PC-9 (cell line): ENCODE results near the gene NAV3.

Experiments
- EZH2 ChIP-seq: fragments of 200-600 bp; sonication (generic); IDR thresholded peaks from 2 replicates; pipeline ENCODE4 v1.8.0; 2017; ENCODE audit warnings: antibody characterized with exemption, low read depth
- TF ChIP-seq, protein P1 (sequence below): fragments of 200-600 bp; sonication (generic); conservative IDR thresholded peaks from 2 replicates; pipeline ENCODE4 v1.6.1; 2017; ENCODE audit warnings: mixed run types, antibody characterized with exemption, mild to moderate bottlenecking, moderate library complexity

DNA sequence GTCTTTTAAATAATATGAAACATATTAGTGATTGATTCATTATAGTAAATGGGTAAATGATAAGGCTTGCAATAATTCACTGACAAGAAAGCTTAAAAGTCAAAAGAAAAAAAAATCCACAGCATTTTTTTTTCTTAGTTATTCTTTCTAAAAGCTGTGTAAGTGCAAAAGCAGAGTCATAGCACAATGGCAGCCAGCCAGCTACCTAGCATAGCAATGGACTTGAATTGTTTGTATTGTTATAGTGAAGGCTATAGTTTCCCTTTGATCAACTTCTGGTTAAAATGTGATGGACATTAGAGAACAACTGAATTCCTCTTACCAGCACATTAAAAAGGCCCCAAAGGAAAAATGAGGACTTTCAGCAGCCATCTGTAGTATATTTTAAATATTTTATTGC is 232.1 kb downstream of the NAV3 start:
- TF ChIP-seq, protein P1, sequence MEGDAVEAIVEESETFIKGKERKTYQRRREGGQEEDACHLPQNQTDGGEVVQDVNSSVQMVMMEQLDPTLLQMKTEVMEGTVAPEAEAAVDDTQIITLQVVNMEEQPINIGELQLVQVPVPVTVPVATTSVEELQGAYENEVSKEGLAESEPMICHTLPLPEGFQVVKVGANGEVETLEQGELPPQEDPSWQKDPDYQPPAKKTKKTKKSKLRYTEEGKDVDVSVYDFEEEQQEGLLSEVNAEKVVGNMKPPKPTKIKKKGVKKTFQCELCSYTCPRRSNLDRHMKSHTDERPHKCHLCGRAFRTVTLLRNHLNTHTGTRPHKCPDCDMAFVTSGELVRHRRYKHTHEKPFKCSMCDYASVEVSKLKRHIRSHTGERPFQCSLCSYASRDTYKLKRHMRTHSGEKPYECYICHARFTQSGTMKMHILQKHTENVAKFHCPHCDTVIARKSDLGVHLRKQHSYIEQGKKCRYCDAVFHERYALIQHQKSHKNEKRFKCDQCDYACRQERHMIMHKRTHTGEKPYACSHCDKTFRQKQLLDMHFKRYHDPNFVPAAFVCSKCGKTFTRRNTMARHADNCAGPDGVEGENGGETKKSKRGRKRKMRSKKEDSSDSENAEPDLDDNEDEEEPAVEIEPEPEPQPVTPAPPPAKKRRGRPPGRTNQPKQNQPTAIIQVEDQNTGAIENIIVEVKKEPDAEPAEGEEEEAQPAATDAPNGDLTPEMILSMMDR, result no peak
- no peak for TF ChIP-seq EZH2
